ENCODE measurements around the gene TTC3. TPM values are rescaled to one million over a fixed set of nuclear protein-coding genes. Genes with fewer than 3 reads are reported as not detected.

The TTC3 gene
- total RNA-seq, 6 experiments from 2014 or later = 46.7 to 68.7 (median 54.2) TPM

- Histone ChIP-seq H3K36me3 (peaks cover 5 to 70% (median 14%) of the 10 kb centered on the region in 4 donors), H3K4me1 (no peaks in the 10 kb centered on the region), H3K27me3 (no peaks in the 10 kb centered on the region), H3K4me3 (no peak overlapping the region), H3K9me3 (no peaks in the 10 kb centered on the region), H3K27ac (no peak overlapping the region)
- intact Hi-C loops (cut with DNase I) = no loop called here
- DNase-seq = no peak
- ATAC-seq = no peak
- TF ChIP-seq POLR2A (IDR thresholded peaks at IDR 0.05) (no peak), CTCF (IDR thresholded peaks at IDR 0.05) (no peak)
- WGBS (ENCODE audit: insufficient coverage, low coverage, low lambda C conversion rate, missing lambda C conversion rate) = 96% methylated on average over 10 of the region's 38 CpGs
These were observed 154.3 kb downstream of the TTC3 start for GRCh38 chr21:37227071-37228002.

GRCh38 chr21:37228003-37228400 lies 154.9 kb downstream of the TTC3 start:
- no peaks in the 10 kb centered on the region for H3K4me1 ChIP-seq
- H3K36me3 ChIP-seq = peaks cover 5 to 77% (median 15%) of the 10 kb centered on the region in 4 donors
- no peaks in the 10 kb centered on the region for H3K9me3 ChIP-seq
- ATAC-seq (no peak), DNase-seq (no peak)
- no peak overlapping the region for H3K27ac ChIP-seq
- intact Hi-C loops (cut with DNase I) = no loop called here
- TF ChIP-seq CTCF (IDR thresholded peaks at IDR 0.05) = no peak
- TF ChIP-seq POLR2A (IDR thresholded peaks at IDR 0.05) = no peak
- no peaks in the 10 kb centered on the region for H3K27me3 ChIP-seq
- H3K4me3 ChIP-seq = no peak overlapping the region
- WGBS (ENCODE audit: insufficient coverage, low coverage, low lambda C conversion rate, missing lambda C conversion rate) = 97% methylated on average over 8 of the region's 16 CpGs

- intact Hi-C loops (cut with DNase I) = no loop called here
- TF ChIP-seq CTCF (IDR thresholded peaks at IDR 0.05) (no peak), POLR2A (IDR thresholded peaks at IDR 0.05) (no peak)
- Histone ChIP-seq H3K27me3 (no peaks in the 10 kb centered on the region), H3K36me3 (peaks cover 5 to 73% (median 13%) of the 10 kb centered on the region in 4 donors), H3K27ac (no peak overlapping the region), H3K4me1 (no peaks in the 10 kb centered on the region), H3K4me3 (no peak overlapping the region), H3K9me3 (no peaks in the 10 kb centered on the region)
- 90% methylated on average over 16 of the region's 23 CpGs for WGBS (ENCODE audit: insufficient coverage, low coverage, low lambda C conversion rate, missing lambda C conversion rate)
- ATAC-seq = no peak
- DNase-seq = no peak
These were observed 157.7 kb downstream of the TTC3 start for GRCh38 chr21:37230632-37231248.

GRCh38 chr21:37231249-37231645 lies 158.2 kb downstream of the TTC3 start:
- DNase-seq (no peak), ATAC-seq (no peak)
- TF ChIP-seq CTCF (IDR thresholded peaks at IDR 0.05) = no peak
- TF ChIP-seq POLR2A (IDR thresholded peaks at IDR 0.05) = no peak
- intact Hi-C loops (cut with DNase I) = no loop called here
- Histone ChIP-seq H3K9me3 (no peaks in the 10 kb centered on the region), H3K27me3 (no peaks in the 10 kb centered on the region), H3K4me3 (no peak overlapping the region), H3K4me1 (no peaks in the 10 kb centered on the region), H3K36me3 (peaks cover 5 to 69% (median 12%) of the 10 kb centered on the region in 4 donors), H3K27ac (no peak overlapping the region)
- WGBS (ENCODE audit: insufficient coverage, low coverage, low lambda C conversion rate, missing lambda C conversion rate) = 82% methylated on average over 8 of the region's 12 CpGs

Measured in right lobe of liver (tissue), 6 donors.